Ascending aorta (tissue), 2 donors: ENCODE measurements around the gene MTCL3. TPM values are rescaled to one million over a fixed set of nuclear protein-coding genes. Genes with fewer than 3 reads are reported as not detected.
"Not testable (repeated sequence)": the region's sequence is repeated elsewhere in the genome, so short reads cannot be mapped to it uniquely, and the experiment has no call there.

Source experiments
- DNase-seq, 2 donors: peaks; one replicate each; pipeline ENCODE4 v3.0.0-alpha.2; 2019; ENCODE audit warnings: low spot score in 2 of 2
- H3K27ac ChIP-seq, 2 donors: fragments of 200-600 bp; sonication (generic); one replicate each; pipeline ENCODE4 v1.5.1; 2016 to 2017; ENCODE audit warnings: mild to moderate bottlenecking in 1 of 2
- H3K27me3 ChIP-seq: fragments of 200-600 bp; sonication (generic); one replicate; pipeline ENCODE4 v1.5.1; 2017
- H3K36me3 ChIP-seq, 2 donors: fragments of 200-600 bp; sonication (generic); one replicate each; pipeline ENCODE4 v1.5.1; 2016
- H3K4me1 ChIP-seq, 2 donors: fragments of 200-600 bp; sonication (generic); one replicate each; pipeline ENCODE4 v1.5.1; 2016 to 2017; ENCODE audit warnings: mild to moderate bottlenecking in 1 of 2
- H3K4me3 ChIP-seq, 2 donors: fragments of 200-600 bp; sonication (generic); one replicate each; pipeline ENCODE4 v1.5.1; 2016 to 2017; ENCODE audit warnings: mild to moderate bottlenecking in 1 of 2
- H3K9me3 ChIP-seq, 2 donors: fragments of 200-600 bp; sonication (generic); one replicate each; pipeline ENCODE4 v1.5.1; 2016
- intact Hi-C: fragments of 100-400 bp; cut with DNase I; formaldehyde crosslinking; loops from one replicate; pipeline ENCODE4 v1.15.1; 2023
- total RNA-seq: library from RNA; depleted of rRNA; stranded (reverse); fragments of >200 nt; gene quantifications from one replicate; pipeline ENCODE4 v1.1.0, GENCODE V29; 2016
- TF ChIP-seq, protein P1 (sequence below), 3 experiments: fragments of 200-600 bp in 2 of 3; fragments of 450-650 bp in 1 of 3; sonication (generic) in 2 of 3; IDR thresholded peaks; one replicate each; pipeline ENCODE4 v1.5.1; 2016 to 2019; ENCODE audit warnings: antibody characterized with exemption in 3 of 3, mild to moderate bottlenecking in 1 of 3, moderate library complexity in 1 of 3

Gene MTCL3

DNA sequence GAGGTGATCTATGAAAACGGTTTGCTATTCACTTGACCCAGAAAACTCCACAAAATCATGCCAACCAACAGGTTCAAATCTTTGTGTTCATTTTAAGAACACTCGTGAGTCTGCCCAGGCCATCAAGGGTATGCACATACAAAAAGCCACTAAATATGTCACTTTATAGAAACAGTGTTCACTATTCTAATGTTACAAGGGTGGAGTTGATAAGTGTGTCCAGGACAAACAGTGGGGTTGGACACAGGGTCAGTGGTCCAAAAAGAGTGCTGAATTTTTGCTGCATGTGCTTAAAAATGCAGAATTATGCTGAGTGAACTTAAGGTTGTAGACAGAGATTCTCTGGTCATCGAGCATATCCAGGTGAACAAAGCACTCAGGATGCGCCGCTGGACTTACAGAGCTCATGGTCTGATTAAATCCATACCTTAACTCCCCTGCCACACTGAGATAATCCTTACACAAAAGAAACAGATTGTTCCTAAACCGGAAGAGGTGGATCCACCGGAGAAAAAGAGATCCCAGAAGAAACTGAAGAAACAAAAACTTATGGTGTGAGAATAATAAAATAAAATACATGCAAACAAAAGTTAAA lies 83.4 kb downstream of the MTCL3 start:
- no peaks in the 10 kb centered on the region for H3K4me1 ChIP-seq
- intact Hi-C loops, result no loop called here
- no peaks in the 10 kb centered on the region for H3K36me3 ChIP-seq
- H3K27me3 ChIP-seq, result no peaks in the 10 kb centered on the region
- H3K9me3 ChIP-seq, result no peaks in the 10 kb centered on the region
- no peak for DNase-seq
- H3K27ac ChIP-seq, result no peak overlapping the region
- TF ChIP-seq, protein P1, sequence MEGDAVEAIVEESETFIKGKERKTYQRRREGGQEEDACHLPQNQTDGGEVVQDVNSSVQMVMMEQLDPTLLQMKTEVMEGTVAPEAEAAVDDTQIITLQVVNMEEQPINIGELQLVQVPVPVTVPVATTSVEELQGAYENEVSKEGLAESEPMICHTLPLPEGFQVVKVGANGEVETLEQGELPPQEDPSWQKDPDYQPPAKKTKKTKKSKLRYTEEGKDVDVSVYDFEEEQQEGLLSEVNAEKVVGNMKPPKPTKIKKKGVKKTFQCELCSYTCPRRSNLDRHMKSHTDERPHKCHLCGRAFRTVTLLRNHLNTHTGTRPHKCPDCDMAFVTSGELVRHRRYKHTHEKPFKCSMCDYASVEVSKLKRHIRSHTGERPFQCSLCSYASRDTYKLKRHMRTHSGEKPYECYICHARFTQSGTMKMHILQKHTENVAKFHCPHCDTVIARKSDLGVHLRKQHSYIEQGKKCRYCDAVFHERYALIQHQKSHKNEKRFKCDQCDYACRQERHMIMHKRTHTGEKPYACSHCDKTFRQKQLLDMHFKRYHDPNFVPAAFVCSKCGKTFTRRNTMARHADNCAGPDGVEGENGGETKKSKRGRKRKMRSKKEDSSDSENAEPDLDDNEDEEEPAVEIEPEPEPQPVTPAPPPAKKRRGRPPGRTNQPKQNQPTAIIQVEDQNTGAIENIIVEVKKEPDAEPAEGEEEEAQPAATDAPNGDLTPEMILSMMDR (IDR thresholded peaks at IDR 0.05), result no peak
- no peak overlapping the region for H3K4me3 ChIP-seq

DNA sequence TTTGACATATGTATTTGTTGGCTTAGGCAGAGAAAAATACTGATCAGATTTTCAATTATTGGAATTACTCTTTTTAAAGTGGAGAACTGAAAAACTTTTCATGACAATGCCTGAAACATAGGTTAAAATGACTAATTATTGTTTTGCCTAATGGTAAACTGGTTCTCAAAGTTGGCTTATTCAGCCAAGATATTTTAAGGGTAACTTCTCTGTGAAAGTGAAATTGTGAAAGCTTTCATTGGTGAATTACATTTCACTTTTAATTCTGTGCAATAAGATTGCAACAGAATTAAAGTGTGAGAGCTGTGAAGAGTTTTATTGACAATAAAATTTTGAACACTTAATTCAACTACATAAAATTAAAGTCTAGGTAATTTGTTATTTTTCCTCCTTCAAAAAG lies 84.5 kb downstream of the MTCL3 start:
- no peaks in the 10 kb centered on the region for H3K27me3 ChIP-seq
- TF ChIP-seq, protein P1 (IDR thresholded peaks at IDR 0.05), result no peak

DNA sequence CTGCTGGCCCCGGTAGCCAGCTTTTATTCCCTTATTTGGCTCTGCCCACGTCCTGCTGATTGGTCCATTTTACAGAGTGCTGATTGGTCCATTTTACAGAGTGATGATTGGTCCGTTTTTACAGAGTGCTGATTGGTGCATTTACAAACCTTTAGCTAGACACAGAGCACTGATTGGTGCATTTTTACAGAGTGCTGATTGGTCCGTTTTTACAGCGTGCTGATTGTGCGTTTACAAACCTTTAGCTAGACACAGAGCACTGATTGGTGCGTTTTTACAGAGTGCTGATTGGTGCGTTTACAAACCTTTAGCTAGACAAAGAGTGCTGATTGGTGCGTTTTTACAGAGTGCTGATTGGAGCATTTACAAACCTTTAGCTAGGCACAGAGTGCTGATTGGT lies 90.6 kb downstream of the MTCL3 start:
- not testable (repeated sequence) for H3K4me1 ChIP-seq, H3K27me3 ChIP-seq, H3K9me3 ChIP-seq, H3K27ac ChIP-seq, H3K36me3 ChIP-seq, DNase-seq, H3K4me3 ChIP-seq
- intact Hi-C loops, result loop anchor here (10.0 kb wide), 1 partner anchor 124 kb away; no protein-coding TSS in a partner anchor

More for the DNA sequence above, 84.5 kb downstream of the MTCL3 start:
- intact Hi-C loops, result no loop called here
- Histone ChIP-seq H3K36me3 (no peaks in the 10 kb centered on the region), H3K4me1 (no peaks in the 10 kb centered on the region), H3K27ac (no peak overlapping the region), H3K9me3 (no peaks in the 10 kb centered on the region), H3K4me3 (no peak overlapping the region)
- DNase-seq, result no peak

DNA sequence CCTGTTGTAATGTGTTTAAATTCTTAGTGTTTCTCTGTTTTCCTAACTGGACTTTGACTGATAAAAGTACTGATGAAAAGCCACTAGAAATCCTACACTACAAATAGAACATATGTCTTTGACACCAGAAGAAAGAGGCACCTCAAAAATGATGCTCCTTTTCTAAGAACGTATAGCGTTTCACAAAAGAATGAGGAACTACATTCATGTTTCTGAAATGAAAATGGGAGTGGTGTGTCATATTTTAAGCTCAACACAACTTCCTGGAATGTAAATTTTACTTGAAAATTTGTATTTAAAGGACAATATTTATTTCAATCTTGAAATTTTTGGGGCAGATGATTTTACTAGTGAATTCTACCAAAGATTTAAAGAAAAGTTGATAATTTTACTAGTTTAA lies 95.2 kb downstream of the MTCL3 start:
- no peaks in the 10 kb centered on the region for H3K27me3 ChIP-seq
- peaks cover 0 to 9% of the 10 kb centered on the region in 2 donors for H3K4me1 ChIP-seq
- TF ChIP-seq, protein P1 (IDR thresholded peaks at IDR 0.05), result no peak
- intact Hi-C loops, result loop anchor here (10.0 kb wide), 1 partner anchor 119 kb away; no protein-coding TSS in a partner anchor
- H3K9me3 ChIP-seq, result no peaks in the 10 kb centered on the region
- no peaks in the 10 kb centered on the region for H3K36me3 ChIP-seq
- H3K4me3 ChIP-seq, result no peak overlapping the region
- H3K27ac ChIP-seq, result no peak overlapping the region
- no peak for DNase-seq

Other genes starting within 250 kb of the MTCL3 start
- 3.3 TPM for gene ECHDC1, start 175.7 kb downstream of the MTCL3 start, total RNA-seq
- gene KIAA0408, start 59.9 kb downstream of the MTCL3 start, total RNA-seq, result not detected
- not detected for gene C6orf58, start 57.8 kb upstream of the MTCL3 start, total RNA-seq